Iris pigment epithelial cell (primary cell): Measurements from ENCODE around the gene CHMP4B.

Experiments
- DNase-seq: peaks from one replicate; pipeline ENCODE4 v3.0.0-alpha.2; 2011; ENCODE audit warnings: low read depth

CHMP4B gene

DNA sequence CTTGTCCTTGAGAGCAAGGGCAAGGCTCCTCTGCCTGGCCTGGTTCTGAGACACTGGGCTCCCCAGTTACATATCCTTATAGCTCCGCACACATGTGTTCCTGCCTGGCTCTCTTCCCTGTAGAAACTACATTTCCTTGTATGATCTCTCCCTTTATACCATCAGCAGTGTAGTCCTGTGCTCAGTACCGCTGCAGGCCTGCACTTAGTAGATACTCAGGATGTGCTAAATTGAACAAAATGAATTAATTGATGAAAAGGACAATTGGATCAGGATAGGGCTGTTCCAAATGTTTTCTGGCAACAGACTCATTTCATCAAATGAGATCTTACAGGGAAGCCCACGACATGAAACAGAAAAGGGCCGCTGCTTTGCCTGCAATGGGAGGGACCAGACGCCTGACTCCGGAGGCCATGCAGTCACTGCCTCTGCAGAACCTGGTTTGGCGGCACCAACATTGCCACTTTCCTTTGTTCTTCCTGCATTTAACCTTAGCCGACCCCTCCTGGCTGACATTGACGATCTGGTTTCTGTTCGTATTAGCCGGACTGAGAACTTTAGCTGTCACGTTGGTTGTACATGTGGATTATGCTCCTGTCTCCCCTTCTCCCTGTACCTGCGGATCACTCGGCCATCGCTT lies 53.3 kb downstream of the CHMP4B start:
- DNase-seq: no peak

DNA sequence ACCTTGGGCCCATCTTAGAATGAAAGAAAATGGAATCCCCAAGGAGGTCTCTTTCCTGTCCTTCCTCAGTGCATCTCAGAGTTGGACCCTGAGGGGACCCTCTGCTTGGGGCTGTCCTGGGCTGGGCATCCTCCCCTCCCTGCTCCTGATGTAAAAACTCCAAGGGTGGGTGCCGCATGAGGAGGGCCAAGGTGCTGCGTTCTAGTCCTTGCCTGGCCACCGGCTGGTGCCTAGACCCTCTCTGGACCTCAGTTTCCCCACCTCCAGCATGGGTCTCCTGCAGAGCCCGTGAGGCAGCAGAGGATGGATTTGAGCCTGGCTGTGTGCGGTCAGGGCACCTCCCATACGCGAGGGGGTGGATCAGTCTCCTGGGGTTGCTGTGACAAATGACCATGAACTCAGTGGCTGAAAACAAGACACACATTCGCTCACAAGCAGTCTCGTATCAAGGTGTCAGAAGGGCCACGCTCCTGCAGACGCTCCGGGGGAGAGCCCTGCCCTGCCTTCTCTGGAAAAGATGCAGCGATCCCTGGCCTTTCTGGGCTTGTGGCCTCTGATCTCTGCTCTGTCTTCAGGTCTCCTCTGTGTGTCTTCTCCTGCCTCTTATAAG lies 54.7 kb downstream of the CHMP4B start:
- DNase-seq: no peak

DNA sequence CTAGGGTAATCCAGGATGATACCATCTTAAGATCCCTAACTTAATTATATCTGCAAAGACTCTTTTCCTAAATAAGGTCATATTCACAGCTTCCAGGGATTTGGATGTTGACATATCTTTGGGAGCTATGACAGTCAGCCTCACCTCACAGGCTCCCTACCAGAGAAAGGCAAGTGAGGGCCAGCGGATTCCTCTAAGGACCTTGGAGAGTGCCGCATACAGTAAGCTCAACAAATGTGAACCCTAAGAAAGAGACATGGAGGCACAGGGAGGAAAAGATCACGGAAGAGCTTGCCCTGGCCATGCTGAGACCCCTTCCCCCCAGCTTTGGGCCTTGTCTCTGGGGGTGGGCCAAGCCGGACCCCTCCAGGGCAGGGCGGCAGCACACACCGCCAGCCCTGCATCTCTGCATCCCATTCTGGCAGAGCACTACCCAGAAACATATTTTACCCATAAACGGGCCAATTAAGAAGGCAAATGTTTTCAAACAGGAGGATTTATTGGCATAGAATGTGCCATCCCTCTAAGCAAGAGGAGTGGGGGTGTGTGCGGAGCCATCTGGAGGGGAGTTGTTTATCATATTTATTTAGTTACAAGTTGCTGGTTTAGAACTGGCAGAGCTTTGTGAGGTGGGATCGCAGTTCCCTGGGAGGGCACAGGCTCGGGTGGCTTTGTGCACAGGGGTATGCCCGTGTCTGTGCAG lies 55.4 kb downstream of the CHMP4B start:
- peak; percentile 20 for DNase-seq

DNA sequence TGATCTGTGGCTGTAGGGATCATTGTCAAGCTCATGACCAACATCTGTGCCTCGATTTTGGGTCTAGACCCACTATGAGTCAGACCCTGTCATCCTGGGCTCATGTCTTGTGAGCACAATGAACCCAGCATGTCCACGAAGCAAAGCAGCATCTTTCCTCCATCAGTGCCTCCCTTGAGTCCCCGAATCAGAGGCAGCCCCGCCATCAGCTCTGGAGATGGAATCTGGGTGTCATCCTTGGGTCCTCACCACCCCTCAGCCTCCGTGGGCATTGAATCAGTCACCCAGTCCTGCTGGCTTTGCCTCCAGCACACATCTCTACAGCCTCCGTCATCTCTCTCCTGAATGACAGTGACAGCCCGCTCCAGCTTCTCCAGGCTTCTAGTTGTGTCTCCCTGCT lies 56.9 kb downstream of the CHMP4B start:
- no peak for DNase-seq

DNA sequence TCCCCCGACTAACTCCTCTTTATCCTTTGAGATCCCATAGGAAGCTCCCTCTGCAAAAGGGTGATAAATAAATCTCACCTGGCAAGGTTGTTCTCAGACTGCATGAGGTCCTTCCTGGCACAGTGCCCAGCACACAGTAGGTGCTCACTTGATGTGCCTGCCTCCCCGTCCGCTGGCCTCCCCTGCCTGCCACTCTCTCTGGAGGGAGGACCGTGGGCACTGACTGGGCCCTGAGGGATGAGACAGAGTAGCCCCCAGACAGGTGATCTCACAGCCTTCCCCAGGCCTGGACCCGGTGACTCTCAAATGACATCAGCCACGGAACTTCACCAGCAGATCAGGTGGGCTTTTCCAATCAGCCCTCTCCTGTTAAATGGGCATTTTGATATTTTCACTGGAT lies 57.4 kb downstream of the CHMP4B start:
- no peak for DNase-seq

DNA sequence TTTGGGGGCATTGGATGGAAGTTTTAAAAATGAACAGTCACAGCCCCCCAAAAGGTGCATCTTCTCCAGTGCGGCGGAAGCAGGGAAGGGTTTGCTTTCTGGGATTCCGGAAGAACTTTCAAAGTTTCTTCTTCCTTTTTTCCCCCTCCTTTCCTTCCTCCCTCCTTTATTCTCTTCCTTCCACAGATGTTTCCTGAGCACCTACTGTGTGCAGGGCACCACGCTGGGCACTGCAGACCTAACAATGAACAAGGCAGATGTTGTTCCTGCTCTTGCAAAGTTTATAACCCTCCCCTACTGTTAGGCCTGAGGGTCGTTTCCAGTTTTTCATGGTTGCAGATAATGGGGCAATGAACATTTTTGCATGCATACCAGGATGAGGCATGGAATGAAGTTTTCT lies 58.1 kb downstream of the CHMP4B start:
- DNase-seq: no peak

DNA sequence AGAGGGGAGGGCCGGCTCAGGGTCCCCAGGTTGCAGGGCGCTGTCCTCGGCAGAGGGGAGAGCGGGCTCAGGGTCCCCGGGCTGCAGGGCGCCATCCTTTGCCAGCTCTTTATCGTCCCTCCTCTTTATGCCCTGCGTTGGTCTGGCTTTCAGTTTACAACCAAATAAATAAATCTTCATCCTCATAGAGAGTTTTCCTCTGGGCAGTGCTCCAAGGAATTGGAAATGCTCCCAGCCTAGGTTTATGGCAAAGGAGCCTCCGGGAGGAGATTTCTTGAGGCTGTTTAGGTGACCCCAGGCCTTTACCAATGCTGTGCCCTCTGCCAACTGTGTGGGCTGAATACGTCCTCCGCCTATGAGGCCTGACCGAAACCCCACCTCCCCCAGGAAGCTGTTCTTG lies 60.2 kb downstream of the CHMP4B start:
- no peak for DNase-seq

DNA sequence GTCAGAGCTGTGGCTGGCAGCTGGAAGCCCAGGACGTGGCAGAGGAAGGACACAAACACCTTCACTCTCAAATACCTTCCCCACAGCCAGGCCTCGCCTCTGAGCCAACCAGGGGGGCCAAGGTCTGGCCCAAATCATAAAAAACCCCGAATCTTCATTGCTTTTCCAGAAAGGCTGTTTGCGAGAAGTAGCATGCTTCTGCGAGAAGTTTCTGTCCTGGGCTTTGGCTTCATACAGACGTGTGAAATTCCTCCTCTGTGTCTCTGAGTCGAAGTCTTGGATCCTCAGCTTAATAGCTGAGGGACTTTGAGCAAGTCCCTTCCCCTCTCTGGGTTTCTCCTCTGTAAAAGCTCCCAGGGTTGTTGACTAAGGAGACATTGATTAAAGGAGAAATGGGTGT lies 63.0 kb downstream of the CHMP4B start:
- no peak for DNase-seq

DNA sequence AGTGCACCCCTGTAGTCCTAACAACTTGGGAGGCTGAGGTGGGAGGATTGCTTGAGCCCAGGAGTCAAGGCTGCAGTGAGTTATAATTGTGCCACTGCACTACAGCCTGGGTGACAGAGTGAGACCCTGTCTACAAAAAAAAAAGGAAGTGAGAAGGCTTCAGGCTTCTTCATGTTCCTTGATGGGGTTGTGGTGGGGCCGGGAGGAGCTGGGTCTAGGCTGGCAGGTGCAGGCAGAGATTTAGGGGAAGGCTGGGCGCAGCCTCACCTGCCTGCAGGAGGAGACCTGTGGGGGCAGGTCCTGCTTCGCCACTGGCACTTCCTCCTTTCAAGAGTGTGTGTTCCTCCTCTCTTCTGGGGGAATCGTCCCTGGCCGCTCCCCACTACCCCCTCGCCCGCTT lies 63.9 kb downstream of the CHMP4B start:
- DNase-seq: no peak

DNA sequence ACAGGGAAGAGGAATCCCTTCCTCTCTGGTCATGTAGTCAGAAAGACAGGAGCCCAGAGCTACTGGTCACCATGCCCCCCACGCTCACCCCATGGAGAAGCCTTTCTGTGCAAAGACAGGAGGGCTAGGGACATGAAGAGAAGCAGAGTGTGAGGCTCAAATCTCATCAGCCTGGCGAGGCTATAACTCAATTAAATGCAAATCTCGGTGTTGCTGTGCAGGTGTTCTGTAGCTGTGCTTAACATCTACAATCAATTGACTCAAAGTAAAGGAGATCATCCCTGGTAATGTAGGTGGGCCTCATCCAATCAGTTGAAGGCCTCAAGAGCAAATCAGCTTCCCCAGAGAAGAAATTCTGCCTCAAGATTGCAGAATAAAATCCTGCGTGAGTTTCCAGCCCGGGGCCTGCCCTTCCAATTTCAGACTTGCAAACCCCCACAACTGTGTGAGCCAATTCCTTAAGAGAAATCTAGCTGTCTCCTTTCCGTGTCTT lies 64.4 kb downstream of the CHMP4B start:
- no peak for DNase-seq

DNA sequence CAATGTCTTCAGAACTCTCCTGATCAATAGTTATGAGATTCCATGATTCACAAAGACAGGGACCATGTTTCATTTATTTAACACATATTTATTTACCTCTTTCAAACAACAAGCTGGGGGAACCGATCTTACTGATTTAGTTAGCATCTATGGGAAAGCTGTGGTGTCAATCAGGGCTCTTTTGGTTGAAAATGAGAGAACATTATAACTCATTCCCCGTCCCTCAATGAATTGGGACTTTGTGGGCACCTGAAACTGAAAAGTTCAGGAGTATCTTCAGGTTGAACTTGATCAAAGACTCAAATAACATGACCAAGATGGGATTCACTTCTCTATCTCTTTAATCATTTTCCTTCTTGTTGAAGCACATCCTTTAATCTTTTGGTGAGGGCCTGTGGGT lies 67.4 kb downstream of the CHMP4B start:
- no peak for DNase-seq

DNA sequence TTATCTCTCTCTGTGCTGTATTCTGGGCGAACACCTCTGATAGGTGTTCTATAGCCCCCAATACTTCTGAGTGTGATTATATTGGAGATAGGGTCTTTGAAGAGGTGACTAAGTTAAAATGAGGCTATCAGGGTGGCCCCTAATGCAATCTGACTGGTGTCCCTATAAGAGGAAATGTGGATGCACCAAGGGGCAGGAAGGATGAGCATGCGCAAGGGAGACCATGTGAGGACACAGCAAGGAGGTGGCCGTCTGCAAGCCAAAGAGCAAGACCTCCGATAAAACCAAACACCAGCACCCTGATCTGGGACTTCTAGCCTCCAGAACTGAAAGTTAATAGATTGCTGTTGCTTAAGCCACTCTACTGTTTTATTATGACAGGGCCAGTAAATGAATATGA lies 69.2 kb downstream of the CHMP4B start:
- DNase-seq: no peak

DNA sequence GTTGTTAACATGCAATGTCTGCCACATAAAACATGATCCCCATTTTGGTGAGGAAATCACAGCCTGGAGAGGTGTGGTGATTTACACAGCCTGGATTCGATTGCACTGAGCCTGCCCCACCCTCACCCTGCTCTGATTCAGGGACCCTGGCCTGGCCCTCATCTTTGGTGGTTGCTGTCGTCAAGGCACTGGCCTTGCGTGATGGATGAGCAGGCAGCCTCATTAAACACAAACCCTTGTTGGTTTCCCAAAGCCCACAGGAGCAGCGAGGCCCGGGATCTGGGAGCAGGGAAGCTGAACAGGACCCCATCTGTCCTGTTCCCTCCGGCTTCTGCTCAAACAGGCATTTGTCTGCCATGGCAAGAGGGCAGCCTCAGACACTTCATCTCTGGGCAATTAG lies 70.8 kb downstream of the CHMP4B start:
- no peak for DNase-seq

DNA sequence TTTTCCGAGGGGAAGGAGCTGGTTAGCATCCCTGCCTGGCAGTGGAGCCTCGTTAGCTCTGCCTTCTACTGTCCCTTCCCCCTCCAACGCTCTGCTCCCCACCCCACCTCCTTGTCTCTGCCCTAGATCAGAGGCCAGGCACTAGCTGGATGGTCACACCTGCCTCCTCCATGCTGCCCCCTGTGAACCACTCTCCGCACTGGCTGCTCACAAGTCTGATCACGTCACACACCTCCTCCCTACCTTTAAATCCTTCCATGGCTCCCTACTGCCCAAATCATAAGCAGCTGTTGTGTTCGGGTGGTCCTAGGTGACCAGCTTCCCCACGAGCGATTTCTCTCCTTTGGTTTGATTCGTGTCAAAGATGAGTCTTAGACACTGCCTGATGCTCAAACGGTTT lies 71.3 kb downstream of the CHMP4B start:
- DNase-seq: no peak

DNA sequence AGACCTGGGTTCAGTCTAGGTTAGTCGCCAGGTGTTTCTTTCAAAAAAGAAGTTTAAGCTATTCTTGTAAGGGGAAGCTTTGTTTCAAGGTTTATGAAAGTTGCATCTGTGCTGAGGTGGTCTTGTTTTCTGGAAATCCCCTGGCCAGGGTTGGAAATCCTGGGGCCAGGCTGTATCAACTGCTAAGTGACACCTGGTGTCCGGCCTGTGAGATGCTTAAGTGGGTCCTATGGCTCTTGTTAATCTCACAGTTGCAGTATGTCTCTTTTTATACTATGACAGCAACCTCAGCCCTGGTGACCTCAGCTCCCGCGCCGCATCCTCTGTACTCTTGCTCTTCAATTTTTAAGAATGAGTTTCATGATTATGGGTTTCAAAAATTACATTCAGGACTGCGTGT lies 72.0 kb downstream of the CHMP4B start:
- DNase-seq: no peak

DNA sequence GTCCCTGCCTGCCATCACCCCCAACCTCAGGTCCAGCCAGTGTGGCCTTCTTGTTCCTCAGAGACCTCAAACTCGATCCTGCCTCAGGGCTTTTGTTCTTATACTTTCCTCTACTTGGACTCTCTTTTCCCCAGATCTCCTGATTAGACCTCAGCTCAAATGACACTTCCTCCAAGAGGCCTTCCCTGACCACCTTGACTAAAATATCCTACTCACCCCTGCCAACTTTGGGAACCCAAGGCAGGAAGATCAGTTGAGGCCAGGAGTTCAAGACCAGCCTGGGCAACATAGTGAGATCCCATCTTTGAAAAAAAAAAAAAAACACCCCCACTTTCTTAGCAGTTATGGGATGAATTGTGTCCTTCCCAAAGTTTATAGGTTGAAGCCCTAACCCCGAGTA lies 73.5 kb downstream of the CHMP4B start:
- no peak for DNase-seq

DNA sequence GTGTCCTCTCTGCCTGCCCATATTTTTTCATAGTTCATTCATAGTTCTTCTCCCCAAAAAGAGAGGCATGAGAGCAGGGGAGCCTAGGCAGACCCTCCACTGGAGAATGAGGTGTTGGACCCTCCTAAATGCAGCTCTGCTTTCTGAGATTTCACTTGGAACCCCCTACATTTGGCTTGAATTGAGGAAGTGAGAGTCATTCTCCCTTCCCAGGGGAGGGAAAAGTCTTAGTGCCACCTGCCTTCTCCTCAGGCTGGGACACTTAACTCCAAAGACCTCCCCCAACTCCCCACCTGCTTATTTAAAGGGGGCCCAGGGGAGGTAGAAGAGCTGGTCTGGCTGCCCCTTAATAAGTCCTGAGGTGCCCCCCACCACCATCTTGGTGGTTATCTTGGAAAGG lies 78.2 kb downstream of the CHMP4B start:
- no peak for DNase-seq

DNA sequence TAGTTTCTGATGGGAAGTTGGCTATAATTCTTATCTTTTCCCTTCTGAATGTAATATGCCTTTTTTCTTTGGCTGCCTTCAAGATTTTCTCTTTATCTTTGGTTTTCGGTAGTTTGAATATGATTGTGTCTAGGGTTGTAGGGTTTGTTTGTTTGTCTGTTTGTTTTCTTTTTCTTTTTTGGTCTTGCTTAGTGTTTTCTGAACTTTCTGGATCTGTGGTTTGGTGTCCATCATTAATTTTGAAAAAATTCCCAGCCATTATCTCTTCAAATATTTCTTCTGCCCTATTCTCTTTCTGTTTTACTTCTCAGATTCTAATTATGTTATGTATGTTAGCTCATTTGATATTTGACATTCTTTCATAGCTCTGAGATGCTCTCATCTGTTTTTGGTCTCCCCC lies 79.4 kb downstream of the CHMP4B start:
- DNase-seq: no peak

DNA sequence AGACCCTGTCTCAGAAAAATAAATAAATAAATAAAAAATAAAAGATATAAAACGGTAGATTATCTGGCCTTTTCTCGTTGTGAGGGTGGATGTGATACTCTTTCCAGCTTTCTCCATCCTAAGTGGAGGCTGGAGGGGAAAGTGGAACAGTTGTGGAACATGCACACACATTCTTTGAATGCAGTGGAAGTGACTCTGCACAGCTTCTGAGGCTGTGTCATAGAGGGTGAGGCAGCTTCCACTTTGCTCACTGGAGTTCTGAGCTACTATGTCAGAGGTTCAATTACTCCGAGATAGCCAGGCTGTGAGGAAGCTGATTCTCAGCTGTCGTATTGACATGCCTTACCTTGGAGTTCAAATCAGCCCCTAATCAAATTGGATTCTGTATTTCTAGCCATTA lies 82.2 kb downstream of the CHMP4B start:
- peak; percentile 89 for DNase-seq

DNA sequence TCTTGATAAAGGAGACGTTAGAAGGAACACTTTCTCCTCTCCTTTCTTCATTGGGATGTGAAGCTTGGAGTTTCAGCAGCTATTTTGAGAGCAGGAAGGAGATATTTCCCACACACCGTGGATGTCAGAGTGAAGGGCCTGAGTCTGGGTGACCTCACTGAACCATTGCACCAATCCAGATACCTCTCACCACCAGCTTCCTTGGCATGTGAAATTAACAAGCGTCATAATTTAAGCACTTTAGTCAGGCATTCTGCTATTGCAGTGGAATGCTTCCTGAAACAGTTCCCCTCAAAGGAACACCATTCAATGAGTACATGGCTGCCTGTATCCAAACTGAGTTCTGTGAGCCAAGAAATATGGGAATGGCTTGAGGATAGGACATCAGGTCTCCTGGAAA lies 83.7 kb downstream of the CHMP4B start:
- no peak for DNase-seq

DNA sequence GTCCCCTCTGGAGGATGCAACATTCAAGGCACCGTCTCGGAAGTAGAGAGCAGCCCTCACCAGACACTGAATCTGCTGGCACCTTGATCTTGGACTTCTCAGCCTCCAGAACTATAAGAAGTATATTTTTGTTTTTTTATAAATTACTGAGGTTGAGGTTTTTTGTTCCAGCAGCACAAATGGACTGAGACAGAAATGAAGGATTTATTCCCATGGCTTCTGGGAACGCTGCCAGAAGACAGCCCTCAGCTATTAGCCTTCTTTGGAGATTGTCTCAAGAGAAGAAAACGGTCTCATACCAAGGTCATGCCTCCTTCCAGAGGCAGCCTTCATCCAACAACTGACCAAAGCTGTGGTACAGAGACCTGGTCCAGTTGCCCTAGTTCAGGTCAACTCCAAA lies 85.4 kb downstream of the CHMP4B start:
- peak; percentile 69 for DNase-seq

DNA sequence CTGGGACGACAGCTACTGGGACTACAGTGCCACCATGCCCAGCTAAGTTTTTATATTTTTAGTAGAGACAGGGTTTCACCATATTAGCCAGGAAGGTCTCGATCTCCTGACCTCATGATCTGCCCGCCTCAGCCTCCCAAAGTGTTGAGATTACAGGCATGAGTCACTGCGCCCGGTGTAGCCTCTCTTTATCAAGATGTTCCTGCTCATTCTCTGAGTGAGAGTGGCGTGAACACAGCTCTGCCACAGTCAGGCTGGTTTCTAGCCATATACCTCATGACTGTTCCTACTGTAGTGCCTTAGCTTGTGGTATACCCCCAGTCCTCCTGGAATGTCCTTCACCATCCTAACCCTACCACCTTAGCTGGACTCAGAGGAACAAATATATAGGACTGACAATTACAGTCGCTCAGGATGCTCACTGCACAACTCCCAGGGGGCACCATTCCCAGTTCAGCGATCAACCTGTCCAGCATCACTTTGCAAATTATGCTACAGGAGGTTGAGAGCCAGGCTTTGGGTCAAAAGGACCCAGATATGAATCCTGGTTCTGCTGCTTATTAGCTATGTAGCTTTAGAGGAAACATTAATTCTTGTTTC lies 86.3 kb downstream of the CHMP4B start:
- peak; percentile 23 for DNase-seq

DNA sequence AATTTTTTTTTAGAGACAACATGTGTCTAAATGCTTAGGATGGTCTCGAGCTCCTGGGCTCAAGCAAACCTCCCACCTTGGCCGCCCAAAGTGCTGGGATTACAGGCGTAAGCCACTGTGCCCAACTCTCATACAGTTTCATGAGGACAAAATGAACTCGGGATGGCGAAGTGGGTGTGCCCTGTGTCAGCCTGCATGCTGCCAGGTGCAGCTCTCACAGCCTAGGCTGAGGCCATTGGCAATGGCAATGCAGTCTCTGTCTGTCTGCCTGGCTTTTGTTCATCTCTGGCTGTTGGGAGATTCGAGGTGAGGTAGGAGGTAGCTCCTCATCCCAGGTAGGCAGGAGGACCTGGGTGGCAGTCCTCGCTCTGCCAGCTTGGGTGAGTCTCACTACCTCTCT lies 88.0 kb downstream of the CHMP4B start:
- no peak for DNase-seq
